A673 (cell line): ENCODE data around the gene SVIL. TPM values are rescaled to one million over a fixed set of nuclear protein-coding genes. Genes with fewer than 3 reads are reported as not detected.

Experiments used
- BruUV-seq: library from RNA; stranded (reverse); fragments of 400-500 nt; replicated peaks from 2 replicates; lab custom pipeline; 2021; lab: Mats Ljungman, UMichigan
- CTCF ChIA-PET: fragments of 300-600 bp; sonication (Branson Sonifier 250); formaldehyde crosslinking; loops from one replicate; lab custom pipeline; 2022; ENCODE audit warnings: antibody characterized with exemption; lab: Charles Lee
- POLR2A ChIA-PET: fragments of 300-600 bp; sonication (Branson Sonifier 250); formaldehyde crosslinking; loops from one replicate; lab custom pipeline; 2022; ENCODE audit warnings: antibody characterized with exemption; ENCODE audit not compliant: low non-redundant PET; lab: Charles Lee
- DNase-seq: peaks from one replicate; pipeline ENCODE4 v3.0.0-alpha.2; 2015; ENCODE audit warnings: low spot score
- H3K27ac ChIP-seq: fragments of 200-600 bp; sonication (generic); 2 replicates; pipeline ENCODE4 v1.5.1; 2016; ENCODE audit warnings: mixed run types, low read depth, mild to moderate bottlenecking, mixed read lengths, antibody characterized with exemption, low read length; ENCODE audit not compliant: poor library complexity, severe bottlenecking
- H3K27me3 ChIP-seq: fragments of 200-600 bp; sonication (generic); replicated peaks from 2 replicates; pipeline ENCODE4 v1.6.1; 2017; ENCODE audit warnings: mixed run types, low read depth, mild to moderate bottlenecking, mixed read lengths, antibody characterized with exemption, low read length; ENCODE audit not compliant: insufficient read depth, poor library complexity
- H3K36me3 ChIP-seq: fragments of 200-600 bp; sonication (generic); 2 replicates; pipeline ENCODE4 v1.6.1; 2016; ENCODE audit warnings: mixed run types, mild to moderate bottlenecking, mixed read lengths, antibody characterized with exemption, low read length; ENCODE audit not compliant: insufficient read depth, poor library complexity, severe bottlenecking
- H3K4me1 ChIP-seq: fragments of 200-600 bp; sonication (generic); 2 replicates; pipeline ENCODE4 v1.6.1; 2017; ENCODE audit warnings: mixed run types, mild to moderate bottlenecking, mixed read lengths, antibody characterized with exemption, low read length; ENCODE audit not compliant: insufficient read depth, poor library complexity, severe bottlenecking
- H3K4me3 ChIP-seq: fragments of 200-600 bp; sonication (generic); 2 replicates; pipeline ENCODE4 v1.5.1; 2016; ENCODE audit warnings: low read depth, mixed run types, mild to moderate bottlenecking, mixed read lengths, low read length; ENCODE audit not compliant: poor library complexity, severe bottlenecking
- H3K9me3 ChIP-seq: fragments of 200-600 bp; sonication (generic); 2 replicates; pipeline ENCODE4 v1.6.1; 2016; ENCODE audit warnings: mixed run types, low read depth, mild to moderate bottlenecking, mixed read lengths, antibody characterized with exemption, low read length; ENCODE audit not compliant: poor library complexity, severe bottlenecking
- CTCF ChIP-seq: fragments of 300-800, 200-600 bp; sonication (generic); conservative IDR thresholded peaks from 2 replicates; pipeline ENCODE4 v1.5.1; 2017; ENCODE audit warnings: low read depth, mild to moderate bottlenecking, antibody characterized with exemption, low read length, moderate library complexity, mixed read lengths
- EZH2 ChIP-seq: fragments of 200-600 bp; sonication (generic); IDR thresholded peaks from 2 replicates; pipeline ENCODE4 v1.6.1; 2017; ENCODE audit warnings: borderline replicate concordance, low read depth, mild to moderate bottlenecking, mixed read lengths, antibody characterized with exemption, low read length; ENCODE audit not compliant: poor library complexity, severe bottlenecking
- intact Hi-C: fragments of 100-400 bp; cut with micrococcal nuclease; formaldehyde crosslinking; loops from one replicate; pipeline ENCODE4 v1.10.0; 2022; ENCODE audit not compliant: unreplicated experiment
- total RNA-seq: library from RNA; stranded (reverse); gene quantifications from 2 replicates; pipeline ENCODE4 v1.2.3, GENCODE V29; 2021

SVIL gene
- total RNA-seq, 1 experiment from 2014 or later = 31.9 TPM

- Histone ChIP-seq H3K9me3 (no peaks in the 10 kb centered on the region), H3K4me3 (no peak overlapping the region), H3K4me1 (peaks cover 27% of the 10 kb centered on the region), H3K27ac (no peak overlapping the region), H3K36me3 (no peaks in the 10 kb centered on the region), H3K27me3 (no peaks in the 10 kb centered on the region)
- TF ChIP-seq EZH2 (no peak), CTCF (no peak)
- intact Hi-C loops = no loop called here
- BruUV-seq = no TSS peak
- ChIA-PET CTCF (no interaction called here), POLR2A (no interaction called here)
- no peak for DNase-seq
Measured at GRCh38 chr10:29663718-29664117, 28.9 kb upstream of the SVIL start.

- no peak overlapping the region for H3K4me3 ChIP-seq
- TF ChIP-seq EZH2 (no peak), CTCF (peak; percentile 24; the same call in 1 of the 2 replicates)
- ChIA-PET CTCF (interaction anchor here (0.7 kb wide), 1 partner anchor 58 kb away, joined by 5 read pairs; no protein-coding TSS in a partner anchor), POLR2A (no interaction called here)
- intact Hi-C loops = no loop called here
- peak overlapping the region; percentile 67 for H3K27ac ChIP-seq
- peaks cover 7% of the 10 kb centered on the region for H3K36me3 ChIP-seq
- DNase-seq = peak; percentile 90
- peaks cover 8% of the 10 kb centered on the region for H3K9me3 ChIP-seq
- H3K27me3 ChIP-seq = no peaks in the 10 kb centered on the region
- no TSS peak for BruUV-seq
- H3K4me1 ChIP-seq = peaks cover 34% of the 10 kb centered on the region
Measured at GRCh38 chr10:29658984-29659965, 24.5 kb upstream of the SVIL start.

GRCh38 chr10:29657719-29658274 is 23.0 kb upstream of the SVIL start:
- DNase-seq = peak; percentile 38
- H3K4me1 ChIP-seq = peaks cover 34% of the 10 kb centered on the region
- POLR2A ChIA-PET = no interaction called here
- H3K9me3 ChIP-seq = peaks cover 8% of the 10 kb centered on the region
- H3K36me3 ChIP-seq = peaks cover 7% of the 10 kb centered on the region
- no peak overlapping the region for H3K4me3 ChIP-seq
- H3K27me3 ChIP-seq = no peaks in the 10 kb centered on the region
- no TSS peak for BruUV-seq
- intact Hi-C loops = no loop called here
- H3K27ac ChIP-seq = peak overlapping the region; percentile 67
- CTCF ChIA-PET = interaction anchor here (0.6 kb wide), 1 partner anchor 63 kb away, joined by 3 read pairs; no protein-coding TSS in a partner anchor
- TF ChIP-seq EZH2 (no peak), CTCF (no peak)
